GM12873 (cell line): Measurements from ENCODE around the gene SHISA6.

Source experiments
- TF ChIP-seq, protein P1 (sequence below): IDR thresholded peaks from 2 replicates; pipeline ENCODE4 v1.5.1; 2012; ENCODE audit warnings: low read depth, mild to moderate bottlenecking, moderate library complexity, low read length, control low read depth; ENCODE audit not compliant: insufficient read depth; ENCODE audit errors: missing control alignments

SHISA6 gene

DNA sequence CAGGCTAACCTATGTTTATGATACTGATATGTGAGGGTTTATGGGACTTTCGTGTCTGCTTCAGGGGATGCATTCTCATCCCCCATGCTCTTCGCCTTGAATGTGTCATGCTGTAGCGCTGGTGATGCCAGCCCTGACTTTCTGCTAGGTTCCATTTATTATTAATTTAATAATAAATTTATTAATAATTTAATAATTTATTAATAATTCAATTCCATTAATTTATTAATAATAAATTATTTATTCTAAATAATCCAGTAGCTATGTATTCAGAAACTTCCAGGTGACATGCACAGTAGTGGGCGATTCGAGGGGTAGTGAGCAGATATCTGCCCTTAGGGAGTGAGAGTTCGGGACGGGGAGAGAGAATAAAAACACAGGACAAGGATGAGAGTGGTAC is 49.8 kb downstream of the SHISA6 start:
- TF ChIP-seq, protein P1, sequence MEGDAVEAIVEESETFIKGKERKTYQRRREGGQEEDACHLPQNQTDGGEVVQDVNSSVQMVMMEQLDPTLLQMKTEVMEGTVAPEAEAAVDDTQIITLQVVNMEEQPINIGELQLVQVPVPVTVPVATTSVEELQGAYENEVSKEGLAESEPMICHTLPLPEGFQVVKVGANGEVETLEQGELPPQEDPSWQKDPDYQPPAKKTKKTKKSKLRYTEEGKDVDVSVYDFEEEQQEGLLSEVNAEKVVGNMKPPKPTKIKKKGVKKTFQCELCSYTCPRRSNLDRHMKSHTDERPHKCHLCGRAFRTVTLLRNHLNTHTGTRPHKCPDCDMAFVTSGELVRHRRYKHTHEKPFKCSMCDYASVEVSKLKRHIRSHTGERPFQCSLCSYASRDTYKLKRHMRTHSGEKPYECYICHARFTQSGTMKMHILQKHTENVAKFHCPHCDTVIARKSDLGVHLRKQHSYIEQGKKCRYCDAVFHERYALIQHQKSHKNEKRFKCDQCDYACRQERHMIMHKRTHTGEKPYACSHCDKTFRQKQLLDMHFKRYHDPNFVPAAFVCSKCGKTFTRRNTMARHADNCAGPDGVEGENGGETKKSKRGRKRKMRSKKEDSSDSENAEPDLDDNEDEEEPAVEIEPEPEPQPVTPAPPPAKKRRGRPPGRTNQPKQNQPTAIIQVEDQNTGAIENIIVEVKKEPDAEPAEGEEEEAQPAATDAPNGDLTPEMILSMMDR = no peak

DNA sequence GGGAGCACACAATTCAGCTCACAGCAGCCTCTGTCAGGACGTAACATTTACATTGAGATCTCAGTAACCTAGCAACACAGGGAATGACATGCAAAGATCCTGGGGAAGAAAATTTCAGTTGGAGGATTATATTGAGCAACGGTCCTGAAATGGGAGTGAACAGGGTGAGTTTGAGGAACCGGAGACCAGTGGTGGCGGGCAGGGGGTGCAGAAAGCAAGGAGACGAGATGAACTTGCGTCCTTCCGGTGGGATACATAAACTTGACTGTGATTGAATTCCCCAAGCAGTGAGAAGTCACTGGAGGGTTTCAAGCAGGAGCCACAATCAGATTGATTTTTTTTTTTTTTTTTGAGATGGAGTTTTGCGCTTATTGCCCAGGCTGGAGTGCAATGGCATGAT is 51.5 kb downstream of the SHISA6 start:
- TF ChIP-seq, protein P1 = no peak

DNA sequence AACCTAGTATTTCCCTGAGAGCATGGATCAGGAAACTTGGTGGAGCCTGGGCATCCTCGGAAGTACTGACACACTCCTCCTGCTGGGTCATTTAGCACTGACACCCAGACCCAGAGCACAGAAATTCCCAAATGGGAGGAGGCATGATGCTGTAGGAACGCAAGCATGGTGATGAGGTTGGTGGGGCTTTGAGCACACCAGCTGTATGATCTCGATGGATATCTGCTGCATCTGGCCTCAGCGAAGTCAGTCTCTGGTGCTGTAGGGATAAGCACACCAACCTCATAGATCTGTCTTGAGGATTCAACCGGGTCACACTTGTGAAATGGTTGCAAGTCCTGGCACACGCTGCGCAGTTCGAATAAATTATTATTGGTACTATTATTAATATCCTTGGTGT is 52.5 kb downstream of the SHISA6 start:
- TF ChIP-seq, protein P1 = no peak

DNA sequence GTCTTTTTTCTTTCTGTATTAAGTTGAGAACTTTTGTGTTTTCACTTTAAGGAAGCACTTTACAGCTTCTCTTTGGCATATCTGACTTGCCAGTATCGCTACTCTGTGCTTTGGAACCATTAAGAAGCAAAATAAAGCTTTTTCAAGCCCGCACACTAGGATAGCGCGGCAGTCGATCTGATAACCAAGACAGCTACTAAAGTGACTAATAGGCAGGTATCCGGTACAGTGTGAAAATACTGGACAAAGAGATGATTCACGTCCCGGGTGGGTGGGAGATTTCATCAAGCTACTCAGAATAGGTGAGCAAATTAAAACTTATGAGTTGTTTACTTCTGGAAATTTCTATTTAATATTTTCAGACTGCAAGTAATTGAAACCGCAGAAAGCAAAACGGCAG is 53.8 kb downstream of the SHISA6 start:
- TF ChIP-seq, protein P1 = no peak

DNA sequence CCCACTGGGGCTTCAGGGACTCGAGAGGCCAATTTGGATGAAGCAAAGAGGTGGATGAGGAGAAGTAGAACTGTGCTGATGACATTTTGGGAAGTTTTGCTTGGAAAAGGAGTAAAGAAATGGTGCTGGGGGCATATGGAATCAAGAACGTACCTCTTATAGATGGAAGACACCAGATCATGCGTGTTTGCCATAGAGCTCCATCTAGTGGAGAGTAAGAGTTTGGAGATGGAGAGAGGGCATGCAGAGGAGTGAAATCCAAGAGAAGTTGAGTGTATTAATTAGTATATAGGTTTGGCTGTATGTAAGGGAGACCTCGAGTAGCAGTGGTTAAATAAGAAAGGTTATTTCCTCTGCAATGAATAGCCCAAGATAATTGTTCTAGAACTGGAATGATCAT is 56.0 kb downstream of the SHISA6 start:
- TF ChIP-seq, protein P1 = no peak

DNA sequence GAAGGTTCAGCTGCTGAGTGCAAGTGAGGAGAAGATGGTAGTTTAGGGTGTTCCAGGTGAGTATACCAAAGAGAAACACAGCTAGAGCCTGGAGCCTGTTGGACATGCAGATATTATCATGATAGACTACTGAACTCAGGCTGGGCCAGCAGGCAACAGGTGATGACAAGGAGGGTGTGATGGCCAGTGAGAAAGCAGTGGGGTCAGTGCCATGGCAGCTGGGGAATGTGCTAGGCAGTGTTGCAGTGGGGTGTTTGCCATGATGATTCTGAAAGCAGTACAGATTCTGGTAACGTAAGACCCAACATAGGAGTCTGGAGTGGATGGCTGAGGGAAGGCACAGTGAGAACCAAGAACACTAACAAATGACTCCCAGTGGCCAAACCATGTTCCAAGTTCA is 57.4 kb downstream of the SHISA6 start:
- TF ChIP-seq, protein P1 = no peak

DNA sequence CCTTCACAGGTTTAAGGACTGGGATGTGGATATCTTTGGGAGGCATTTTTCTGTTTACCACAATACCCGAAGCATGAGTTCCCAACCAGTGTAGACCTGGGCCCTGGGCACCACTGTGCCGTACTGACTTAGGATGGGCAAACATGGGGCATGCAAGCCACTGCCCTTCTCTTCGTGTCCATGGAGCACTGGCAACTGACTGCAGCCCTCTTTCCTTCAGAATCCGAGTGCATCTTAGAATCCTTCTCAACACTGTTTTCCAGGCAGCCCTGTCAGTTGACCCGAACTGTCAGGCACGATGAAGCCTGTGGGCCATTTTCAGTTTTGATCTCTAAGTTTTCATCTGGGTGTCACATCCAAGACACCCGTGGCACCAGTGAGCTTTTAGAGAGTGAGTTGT is 59.2 kb downstream of the SHISA6 start:
- TF ChIP-seq, protein P1 = no peak
